Measurements from ENCODE around the gene MIA2.
"Not testable (repeated sequence)": the region's sequence is repeated elsewhere in the genome, so short reads cannot be mapped to it uniquely, and the experiment has no call there.

MIA2 gene

DNA sequence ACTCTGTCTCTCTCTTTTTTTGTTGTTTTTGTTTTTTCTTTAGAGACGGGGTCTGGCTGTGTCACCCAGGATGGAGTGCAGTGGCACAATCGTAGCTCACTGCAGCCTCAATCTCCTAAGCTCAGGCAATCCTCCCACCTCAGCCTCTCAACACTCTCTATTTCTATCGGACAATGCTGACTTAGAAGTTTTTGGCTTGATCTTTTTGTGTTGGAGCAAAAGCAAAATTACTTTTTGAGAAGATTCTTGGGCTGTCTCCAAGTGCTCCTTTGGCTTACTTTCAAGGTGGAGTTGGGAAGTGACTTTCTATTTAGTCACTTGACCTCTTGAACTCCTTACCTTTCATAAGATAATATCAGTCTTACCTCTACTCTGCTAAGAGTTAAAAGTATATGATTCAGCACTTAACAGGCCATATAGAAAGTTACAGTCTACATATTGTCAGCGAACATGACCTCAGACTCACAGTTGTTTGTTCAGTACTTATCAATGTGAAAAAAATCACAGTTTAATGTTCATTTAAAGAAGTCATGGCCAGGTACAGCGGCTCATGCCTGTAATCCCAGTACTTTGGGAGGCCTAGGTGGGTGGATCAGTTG lies 15.4 kb upstream of the MIA2 start:
- no peaks in the 10 kb centered on the region for H3K36me3 ChIP-seq

DNA sequence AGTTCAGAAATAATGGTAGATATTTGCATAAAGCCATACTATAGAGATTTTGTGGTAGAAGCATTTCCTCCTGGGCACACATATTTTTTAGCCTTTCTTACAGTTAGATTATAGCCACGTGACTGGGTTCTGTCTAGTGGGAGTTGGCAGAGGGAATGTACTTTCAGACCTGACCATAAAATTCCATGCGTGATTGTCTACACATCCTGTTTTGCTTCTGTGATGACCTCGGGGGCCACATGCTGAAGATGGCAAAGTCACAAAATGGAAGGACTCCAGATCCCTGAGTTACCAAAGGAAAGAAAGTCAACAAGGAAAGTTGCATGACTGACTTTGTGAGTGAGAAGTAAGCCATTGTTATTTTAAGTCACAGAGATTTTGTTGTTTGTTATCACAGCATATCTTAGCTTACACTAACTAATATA lies 14.6 kb upstream of the MIA2 start:
- no peak for DNase-seq
- H3K36me3 ChIP-seq = no peaks in the 10 kb centered on the region
- no peaks in the 10 kb centered on the region for H3K4me1 ChIP-seq
- TF ChIP-seq, protein P1, sequence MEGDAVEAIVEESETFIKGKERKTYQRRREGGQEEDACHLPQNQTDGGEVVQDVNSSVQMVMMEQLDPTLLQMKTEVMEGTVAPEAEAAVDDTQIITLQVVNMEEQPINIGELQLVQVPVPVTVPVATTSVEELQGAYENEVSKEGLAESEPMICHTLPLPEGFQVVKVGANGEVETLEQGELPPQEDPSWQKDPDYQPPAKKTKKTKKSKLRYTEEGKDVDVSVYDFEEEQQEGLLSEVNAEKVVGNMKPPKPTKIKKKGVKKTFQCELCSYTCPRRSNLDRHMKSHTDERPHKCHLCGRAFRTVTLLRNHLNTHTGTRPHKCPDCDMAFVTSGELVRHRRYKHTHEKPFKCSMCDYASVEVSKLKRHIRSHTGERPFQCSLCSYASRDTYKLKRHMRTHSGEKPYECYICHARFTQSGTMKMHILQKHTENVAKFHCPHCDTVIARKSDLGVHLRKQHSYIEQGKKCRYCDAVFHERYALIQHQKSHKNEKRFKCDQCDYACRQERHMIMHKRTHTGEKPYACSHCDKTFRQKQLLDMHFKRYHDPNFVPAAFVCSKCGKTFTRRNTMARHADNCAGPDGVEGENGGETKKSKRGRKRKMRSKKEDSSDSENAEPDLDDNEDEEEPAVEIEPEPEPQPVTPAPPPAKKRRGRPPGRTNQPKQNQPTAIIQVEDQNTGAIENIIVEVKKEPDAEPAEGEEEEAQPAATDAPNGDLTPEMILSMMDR (IDR thresholded peaks at IDR 0.05) = no peak
- intact Hi-C loops (cut with DNase I; ENCODE audit: low total_unique reads) = no loop called here
- no peaks in the 10 kb centered on the region for H3K27me3 ChIP-seq
- H3K4me3 ChIP-seq = no peak overlapping the region
- H3K27ac ChIP-seq = no peak overlapping the region
- H3K9me3 ChIP-seq = no peaks in the 10 kb centered on the region

More for the DNA sequence above, 15.4 kb upstream of the MIA2 start:
- Histone ChIP-seq H3K27me3 (no peaks in the 10 kb centered on the region), H3K4me1 (no peaks in the 10 kb centered on the region), H3K9me3 (no peaks in the 10 kb centered on the region), H3K27ac (no peak overlapping the region), H3K4me3 (no peak overlapping the region)
- no peak for DNase-seq
- TF ChIP-seq, protein P1 (IDR thresholded peaks at IDR 0.05) = no peak
- intact Hi-C loops (cut with DNase I; ENCODE audit: low total_unique reads) = no loop called here

DNA sequence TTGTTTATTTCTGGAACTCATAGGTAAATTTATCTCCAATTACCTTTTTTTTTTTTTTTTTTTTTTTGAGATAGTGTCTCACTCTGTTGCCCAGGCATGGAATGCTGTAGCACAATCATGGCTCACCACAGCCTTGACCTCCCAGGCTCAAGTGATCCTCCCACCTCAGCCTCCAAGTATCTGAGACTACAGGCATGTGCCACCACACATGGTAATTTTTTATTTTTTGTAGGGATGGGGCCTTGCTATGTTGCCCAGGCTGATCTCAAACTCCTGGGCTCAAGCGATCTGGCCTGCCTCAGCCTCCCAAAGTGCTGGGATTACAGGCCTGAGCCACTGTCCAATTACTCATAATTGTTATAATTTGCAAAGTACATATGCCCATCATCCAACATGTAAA lies 13.2 kb upstream of the MIA2 start:
- H3K36me3 ChIP-seq; H3K27ac ChIP-seq; H3K4me1 ChIP-seq; H3K4me3 ChIP-seq; H3K27me3 ChIP-seq; intact Hi-C loops (cut with DNase I; ENCODE audit: low total_unique reads); H3K9me3 ChIP-seq; DNase-seq: not testable (repeated sequence)

DNA sequence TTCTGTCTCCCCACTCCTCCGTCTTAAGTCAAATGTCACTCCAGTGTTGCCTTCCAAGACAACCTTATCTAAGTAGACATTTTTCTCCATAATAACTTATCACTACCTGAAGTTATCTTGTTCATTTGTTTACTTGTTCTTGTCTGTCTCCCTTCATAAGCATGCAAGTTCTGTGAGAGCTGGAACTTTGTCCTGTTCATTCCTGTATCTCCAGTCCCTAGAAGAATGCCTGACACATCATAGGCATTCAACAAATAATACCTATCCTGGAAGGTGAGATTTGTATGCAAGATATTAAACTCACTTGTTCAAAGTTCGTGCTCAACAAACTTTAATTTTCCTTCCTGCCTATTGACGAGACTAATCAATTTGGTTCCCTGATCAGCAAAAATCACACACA lies 5.7 kb upstream of the MIA2 start:
- Histone ChIP-seq H3K27ac (no peak overlapping the region), H3K36me3 (no peaks in the 10 kb centered on the region), H3K4me1 (peaks cover 0 to 5% (median 0%) of the 10 kb centered on the region in 4 donors), H3K4me3 (no peak overlapping the region), H3K9me3 (no peaks in the 10 kb centered on the region), H3K27me3 (no peaks in the 10 kb centered on the region)
- intact Hi-C loops (cut with DNase I; ENCODE audit: low total_unique reads) = no loop called here
- TF ChIP-seq, protein P1 (IDR thresholded peaks at IDR 0.05) = no peak
- no peak for DNase-seq

DNA sequence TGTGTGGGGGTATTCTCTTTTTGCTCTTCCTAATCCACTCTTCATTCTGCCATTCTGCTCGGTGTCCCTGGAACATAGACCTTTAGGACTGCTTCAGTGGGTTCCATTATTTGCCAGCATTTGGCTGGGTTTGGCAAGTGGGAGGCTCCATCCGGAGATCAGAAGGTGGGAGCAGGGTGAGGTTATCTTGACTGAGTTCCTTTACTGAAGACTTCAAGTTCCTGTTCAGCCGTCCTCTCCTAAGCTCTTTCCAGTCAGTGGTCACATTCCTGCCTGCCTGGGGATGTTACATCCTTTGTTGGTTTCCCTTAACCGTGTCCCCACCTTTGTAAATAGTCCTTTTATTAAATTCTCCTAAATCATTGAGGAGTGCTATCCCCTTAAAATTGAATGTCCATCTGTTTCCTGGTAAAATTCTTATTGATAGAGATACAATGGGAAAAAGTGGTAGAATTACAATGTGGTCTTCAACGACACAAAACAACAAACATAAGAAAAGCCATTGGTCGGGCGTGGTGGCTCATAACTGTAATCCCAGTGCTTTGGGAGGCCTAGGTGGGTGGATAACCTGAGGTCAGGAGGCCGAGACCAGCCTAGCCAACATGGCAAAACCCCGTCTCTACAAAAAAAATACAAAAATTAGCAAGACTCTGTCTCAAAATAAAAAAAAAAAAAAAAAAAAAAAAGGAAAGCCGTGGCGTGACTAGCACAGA lies 5.0 kb upstream of the MIA2 start:
- Histone ChIP-seq H3K27me3 (no peaks in the 10 kb centered on the region), H3K4me1 (peaks cover 0 to 6% (median 0%) of the 10 kb centered on the region in 4 donors), H3K27ac (no peak overlapping the region), H3K9me3 (no peaks in the 10 kb centered on the region), H3K4me3 (no peak overlapping the region), H3K36me3 (no peaks in the 10 kb centered on the region)
- TF ChIP-seq, protein P1 (IDR thresholded peaks at IDR 0.05) = no peak
- DNase-seq = no peak
- intact Hi-C loops (cut with DNase I; ENCODE audit: low total_unique reads) = no loop called here

DNA sequence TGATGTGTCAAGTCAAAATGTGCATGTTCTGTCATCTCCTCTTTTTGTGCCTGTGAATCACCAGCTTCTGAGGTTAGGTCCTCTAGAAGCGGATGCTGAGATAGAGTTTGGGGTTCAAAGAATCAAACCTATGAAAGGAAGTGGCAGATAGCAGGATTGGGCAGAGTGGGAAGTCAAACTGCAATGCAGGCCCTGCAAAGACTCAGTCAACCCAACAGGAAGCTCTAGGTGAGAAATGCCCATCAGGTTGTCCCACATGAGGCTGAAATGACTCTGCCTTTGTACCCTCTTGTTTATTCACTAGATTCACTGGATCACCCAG lies 4.5 kb upstream of the MIA2 start:
- no peak for DNase-seq
- intact Hi-C loops (cut with DNase I; ENCODE audit: low total_unique reads) = no loop called here
- no peaks in the 10 kb centered on the region for H3K36me3 ChIP-seq
- H3K4me1 ChIP-seq = peaks cover 0 to 6% (median 0%) of the 10 kb centered on the region in 4 donors
- H3K27me3 ChIP-seq = no peaks in the 10 kb centered on the region
- H3K9me3 ChIP-seq = no peaks in the 10 kb centered on the region
- no peak overlapping the region for H3K4me3 ChIP-seq
- H3K27ac ChIP-seq = no peak overlapping the region
- TF ChIP-seq, protein P1 (IDR thresholded peaks at IDR 0.05) = no peak

Data from tibial artery (tissue), 4 donors.